Measurements from ENCODE around the gene PGGHG.

Gene PGGHG

GRCh38 chr11:285021-285893 is 3.7 kb upstream of the PGGHG start:
- no peak for DNase-seq (ENCODE audit: low spot score)

DNA sequence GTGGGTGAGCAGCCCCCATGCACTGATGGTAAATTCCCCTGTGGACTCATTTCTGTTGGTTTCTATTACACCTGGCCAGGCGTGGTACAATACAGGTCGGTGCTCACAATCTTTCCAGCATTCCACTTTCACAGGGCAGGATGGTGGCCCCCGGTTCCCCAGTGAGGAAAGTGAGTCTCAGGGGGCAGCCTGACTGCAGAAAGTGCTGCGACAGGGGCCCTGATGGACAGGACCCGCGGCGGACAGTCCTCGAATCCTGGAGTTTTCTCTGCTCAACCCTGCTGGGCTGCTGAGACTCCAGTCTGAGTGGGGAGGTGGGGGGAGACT is 3.1 kb upstream of the PGGHG start:
- DNase-seq (ENCODE audit: low spot score), result no peak

DNA sequence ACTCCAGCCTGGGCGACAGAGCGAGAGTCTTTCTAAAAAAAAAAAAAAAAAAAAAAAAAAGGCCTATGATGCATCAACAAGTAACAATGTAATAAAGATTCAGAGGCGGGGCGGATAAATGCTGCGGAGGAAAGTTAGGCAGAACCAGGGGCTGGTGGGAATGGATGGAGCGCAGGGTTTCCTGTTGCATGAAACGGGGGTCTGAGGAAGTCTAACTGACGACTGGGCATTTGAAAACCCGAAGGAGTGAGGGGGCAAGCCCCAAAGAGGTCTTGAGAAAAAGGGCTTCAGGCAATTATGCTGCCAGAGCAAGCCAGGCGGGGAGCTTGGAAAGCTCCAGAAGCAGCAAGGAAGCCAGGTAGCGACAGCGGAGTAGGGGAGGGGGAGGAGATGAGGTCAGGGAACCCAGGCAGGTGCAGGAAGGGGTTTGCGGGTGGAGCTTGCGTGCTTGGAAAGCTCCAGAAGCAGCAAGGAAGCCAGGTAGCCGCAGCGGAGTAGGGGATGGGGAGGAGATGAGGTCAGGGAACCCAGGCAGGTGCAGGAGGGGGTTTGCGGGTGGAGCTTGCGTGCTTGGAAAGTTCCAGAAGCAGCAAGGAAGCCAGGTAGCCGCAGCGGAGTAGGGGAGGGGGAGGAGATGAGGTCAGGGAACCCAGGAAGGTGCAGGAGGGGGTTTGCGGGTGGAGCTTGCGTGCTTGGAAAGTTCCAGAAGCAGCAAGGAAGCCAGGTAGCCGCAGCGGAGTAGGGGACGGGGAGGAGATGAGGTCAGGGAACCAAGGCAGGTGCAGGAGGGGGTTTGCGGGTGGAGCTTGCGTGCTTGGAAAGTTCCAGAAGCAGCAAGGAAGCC is 1.7 kb upstream of the PGGHG start:
- DNase-seq (ENCODE audit: low spot score), result peak; percentile 83

DNA sequence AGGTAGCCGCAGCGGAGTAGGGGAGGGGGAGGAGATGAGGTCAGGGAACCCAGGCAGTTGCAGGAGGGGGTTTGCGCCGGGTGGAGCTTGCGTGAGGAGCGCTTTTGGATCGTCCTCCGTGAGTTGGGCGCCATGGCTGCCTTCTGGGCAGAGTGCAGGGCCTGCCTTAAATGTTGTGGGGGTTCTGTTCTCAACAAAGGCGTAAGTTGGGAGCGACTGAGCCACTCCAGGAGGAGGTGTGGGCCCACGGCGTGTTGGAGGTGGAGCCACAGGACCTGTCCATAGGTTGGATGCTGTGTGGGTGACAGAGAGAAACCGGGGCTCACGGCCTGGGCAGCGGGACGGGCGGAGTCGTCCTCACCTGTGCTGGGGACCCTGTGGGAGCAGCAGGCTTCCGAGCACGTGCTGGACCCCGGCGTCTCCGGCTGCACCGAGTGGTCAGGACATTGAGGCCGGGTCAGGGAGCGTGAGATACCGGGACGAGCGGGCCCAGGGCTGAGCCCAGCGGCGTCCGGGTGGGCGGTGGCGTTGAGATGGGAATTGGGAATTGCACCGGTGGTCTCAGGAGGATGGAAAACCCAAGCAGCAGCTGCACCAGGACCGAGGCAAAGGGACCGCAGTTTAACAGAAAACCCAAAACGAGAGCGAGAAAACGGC is 977 bp upstream of the PGGHG start:
- peak; percentile 71 for DNase-seq (ENCODE audit: low spot score)

DNA sequence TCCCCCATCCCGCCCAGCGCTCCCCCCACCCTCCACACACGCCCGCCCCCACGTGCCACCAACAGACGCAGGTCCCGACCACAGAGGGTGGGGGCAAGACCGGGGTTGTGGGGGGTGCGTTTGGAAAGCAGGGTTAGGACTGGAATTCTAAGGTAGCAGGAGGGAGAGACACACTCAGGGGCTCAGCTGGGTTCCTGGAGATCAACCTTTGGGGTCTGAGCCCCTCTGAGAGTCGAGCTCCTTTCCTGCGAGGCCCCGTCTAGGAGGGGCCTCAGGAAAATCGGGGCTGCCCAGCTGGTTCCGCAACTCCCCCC is 429 bp downstream of the PGGHG start:
- DNase-seq (ENCODE audit: low spot score), result no peak

- DNase-seq (ENCODE audit: low spot score), result no peak
Measured at GRCh38 chr11:289712-290620, 1.0 kb downstream of the PGGHG start.

DNA sequence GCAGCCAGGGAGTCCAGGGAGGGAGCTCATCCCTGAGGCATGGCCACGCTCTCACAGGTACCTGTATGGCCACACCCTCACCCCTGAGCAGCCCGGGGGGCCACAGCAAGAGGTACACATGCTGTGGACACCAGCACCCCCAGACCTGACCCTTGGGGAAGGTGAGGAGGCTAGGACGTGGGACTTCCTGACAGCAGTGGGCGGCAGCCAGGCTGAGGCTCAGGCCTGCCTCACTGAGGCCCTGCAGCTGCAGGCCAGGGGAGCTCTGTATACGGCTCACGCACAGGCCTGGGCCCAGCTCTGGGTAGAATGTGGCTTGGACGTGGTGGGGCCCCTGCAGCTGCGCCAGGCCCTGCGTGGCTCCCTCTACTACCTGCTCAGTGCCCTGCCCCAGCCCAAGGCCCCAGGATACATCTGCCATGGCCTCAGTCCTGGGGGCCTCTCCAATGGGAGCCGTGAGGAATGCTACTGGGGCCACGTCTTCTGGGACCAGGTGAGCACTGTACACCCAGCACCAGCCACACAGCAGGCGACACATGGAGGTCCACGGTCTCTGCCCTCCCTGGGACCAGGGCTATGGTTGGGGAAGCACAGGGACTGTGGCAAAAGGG is 1.8 kb downstream of the PGGHG start:
- no peak for DNase-seq (ENCODE audit: low spot score)

DNA sequence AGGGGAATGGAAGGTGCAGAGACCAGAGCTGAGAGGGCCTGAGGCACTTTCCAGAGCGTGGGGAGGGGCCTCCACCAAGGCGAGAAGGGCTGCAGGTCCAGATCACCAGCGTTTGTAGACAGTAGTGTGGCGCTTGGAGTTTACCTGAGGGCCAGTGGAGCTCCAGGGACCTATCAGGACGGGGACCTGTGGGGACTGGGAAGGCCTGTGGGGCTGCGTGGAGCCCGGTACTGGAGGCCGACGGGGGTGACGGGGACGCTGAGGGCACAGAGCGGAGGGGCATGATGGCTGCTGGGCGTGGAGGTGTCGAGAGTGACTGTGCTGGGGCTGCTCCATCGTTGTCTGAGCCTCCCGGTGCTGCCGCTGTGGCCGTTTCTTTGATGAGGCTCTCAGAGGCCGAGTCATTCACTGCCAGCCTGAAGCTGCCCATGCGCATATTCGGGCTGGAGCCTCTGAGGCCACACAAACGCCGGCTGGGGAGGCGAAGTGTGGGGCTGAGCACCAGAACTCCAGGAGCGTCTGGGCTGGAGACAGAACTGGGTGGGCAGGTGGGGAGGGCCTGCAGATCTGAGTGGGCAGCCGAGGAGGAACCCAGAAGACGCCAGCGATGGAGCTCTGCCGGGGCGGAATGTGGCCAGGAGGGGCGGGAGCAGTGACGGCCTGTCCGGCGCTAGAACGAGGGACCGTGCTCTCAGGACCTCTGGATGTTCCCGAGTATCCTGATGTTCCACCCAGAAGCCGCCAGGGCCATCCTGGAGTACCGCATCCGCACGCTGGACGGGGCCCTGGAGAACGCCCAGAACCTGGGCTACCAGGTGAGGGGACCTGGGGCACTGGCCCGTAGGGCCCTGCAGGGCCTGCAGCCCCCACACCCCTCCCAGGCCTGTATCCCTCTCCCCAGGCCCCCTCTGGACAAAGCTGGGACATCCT is 2.6 kb downstream of the PGGHG start:
- no peak for DNase-seq (ENCODE audit: low spot score)

- no peak for DNase-seq (ENCODE audit: low spot score)
Measured at GRCh38 chr11:292211-293121, 3.5 kb downstream of the PGGHG start.

GRCh38 chr11:293271-293851 is 4.4 kb downstream of the PGGHG start:
- no peak for DNase-seq (ENCODE audit: low spot score)

GRCh38 chr11:293852-294661 is 5.1 kb downstream of the PGGHG start:
- no peak for DNase-seq (ENCODE audit: low spot score)

DNA sequence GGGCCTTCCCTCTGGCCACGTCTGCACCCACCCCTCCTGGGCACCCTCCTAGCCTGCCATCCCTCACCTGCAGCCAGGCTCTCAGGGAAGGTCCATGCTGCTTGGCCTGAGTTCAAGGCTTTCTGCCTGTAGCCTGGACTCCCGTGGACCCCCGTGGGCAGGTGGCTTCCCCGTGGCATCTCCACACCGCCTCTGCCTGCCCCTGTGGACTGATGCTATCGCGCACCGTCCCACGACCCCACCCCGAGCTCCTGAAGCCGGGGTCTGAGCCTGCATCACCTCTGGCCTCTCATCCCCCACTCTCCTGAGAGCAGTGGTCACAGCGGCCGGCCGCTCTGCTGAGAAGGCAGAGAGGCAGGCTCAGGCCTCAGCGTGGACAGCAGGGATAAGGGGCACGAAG is 5.9 kb downstream of the PGGHG start:
- no peak for DNase-seq (ENCODE audit: low spot score)

DNA sequence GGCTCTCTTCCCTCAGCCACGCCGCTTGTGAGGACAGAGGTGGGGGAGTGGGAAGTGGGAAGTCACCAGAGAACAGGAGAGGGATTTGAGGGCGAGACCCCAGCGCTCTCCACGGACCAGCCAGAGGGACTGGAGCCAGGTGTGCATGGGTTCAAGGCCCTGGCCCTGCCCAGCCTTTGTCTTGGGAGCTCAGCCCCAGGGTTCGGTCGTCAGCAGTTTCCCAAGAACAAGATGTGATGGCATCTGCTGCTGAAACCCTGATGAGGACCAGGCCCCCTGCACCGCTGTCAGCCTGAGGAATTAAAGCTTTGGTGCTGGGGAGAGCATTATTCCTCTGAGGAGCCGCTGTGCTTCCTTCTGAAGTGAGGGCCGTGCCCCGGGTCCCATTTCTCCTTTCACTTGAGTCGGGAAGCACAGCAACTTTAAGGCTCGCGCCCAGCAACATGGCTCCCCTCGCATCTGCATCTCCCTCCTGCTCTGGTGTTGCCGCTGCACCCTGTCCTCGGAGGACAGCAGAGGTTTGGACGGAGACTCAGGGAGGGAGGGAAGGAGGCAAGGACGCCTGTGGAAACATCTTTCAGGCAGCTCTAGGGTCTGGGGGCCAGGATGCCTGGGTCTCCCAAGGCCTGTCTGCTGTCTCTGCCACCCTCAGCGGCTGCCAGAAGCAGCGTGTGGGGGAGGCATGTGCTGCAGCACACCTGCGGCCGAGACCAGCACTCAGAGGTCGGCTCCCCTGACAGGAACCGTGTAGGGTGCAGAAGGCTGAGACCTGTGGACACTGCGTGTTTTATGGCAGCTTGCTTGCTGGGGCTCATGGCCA is 6.6 kb downstream of the PGGHG start:
- no peak for DNase-seq (ENCODE audit: low spot score)

DNA sequence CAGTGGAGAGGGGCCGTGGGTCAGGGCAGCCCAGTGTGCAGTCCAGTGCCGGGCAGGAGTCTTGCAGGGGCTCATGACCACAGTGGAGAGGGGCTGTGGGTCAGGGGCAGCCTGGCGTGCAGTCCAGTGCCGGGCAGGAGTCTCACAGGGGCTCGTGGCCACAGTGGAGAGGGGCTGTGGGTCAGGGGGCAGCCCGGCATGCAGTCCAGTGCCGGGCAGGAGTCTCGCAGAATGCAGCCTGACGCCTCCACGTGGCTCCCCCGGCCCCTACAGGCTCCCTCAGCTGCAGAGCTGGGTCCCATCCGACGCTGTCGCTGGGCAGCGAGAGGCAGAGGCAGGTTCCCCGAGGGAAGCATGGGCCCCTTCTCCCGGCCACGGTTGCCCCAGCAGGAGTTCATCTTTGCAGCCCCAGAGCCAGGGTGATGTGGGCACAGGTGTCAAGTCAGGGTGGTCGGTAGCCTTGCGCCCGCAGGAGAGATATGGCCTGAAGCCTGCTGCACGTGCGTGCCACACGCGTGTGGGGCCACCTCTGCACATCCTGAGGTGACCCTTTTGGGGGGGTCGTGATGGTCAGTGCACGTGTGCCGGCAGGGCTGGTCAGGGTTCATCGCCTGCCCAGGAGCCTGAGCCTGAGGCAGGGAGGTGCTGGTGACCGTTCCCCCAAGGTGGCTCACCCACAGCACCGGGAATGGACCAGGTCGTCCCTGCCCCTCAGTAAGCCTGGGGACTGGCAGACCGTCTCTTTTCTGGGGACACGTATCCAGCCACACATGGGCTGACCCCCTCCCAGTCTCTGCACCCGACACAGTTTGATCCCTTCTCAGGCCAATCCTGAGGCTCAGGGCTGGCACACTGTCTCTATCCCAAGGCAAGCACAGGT is 7.5 kb downstream of the PGGHG start:
- no peak for DNase-seq (ENCODE audit: low spot score)

DNA sequence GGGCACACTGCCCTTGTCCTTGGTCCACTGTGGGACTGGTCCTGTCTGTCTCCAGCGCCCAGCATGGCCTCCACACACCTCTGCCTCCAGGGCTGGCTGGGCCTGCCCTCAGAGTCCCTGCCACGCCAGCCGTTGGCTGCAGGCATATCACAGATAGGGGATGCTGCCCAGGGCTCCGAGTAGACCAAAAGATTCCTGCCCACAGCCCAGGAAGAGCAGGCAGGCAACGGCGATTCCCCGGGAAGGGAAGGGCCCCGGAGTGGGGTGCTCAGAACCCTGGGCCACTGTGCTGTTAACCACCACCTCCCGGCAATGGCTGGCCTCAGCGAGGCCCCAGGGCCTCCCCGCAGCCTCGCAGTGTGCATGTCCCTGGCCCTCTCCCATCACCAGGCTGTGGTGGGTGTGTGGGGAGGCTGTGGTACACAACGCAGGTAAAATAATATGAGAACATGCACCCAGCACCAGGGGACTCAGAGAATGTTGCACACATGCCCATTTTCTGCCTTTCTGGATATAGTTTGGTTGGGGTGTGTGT is 8.2 kb downstream of the PGGHG start:
- DNase-seq (ENCODE audit: low spot score), result no peak

Data from CD4-positive, alpha-beta T cell treated with Interleukin-6 at 100 ng/mL for 8 hours (primary cell).